SU-DHL-6 (cell line): ENCODE measurements around the gene OXTR.

ENCODE experiments used
- H2AFZ ChIP-seq: fragments of 200-600 bp; sonication (generic); 2 replicates; pipeline ENCODE4 v1.6.1; 2014; ENCODE audit warnings: low read depth, mild to moderate bottlenecking, moderate library complexity, mixed read lengths, antibody characterized with exemption, low read length; ENCODE audit not compliant: severe bottlenecking
- H3F3A ChIP-seq: fragments of 200-600 bp; shearing (Covaris generic); 2 replicates; pipeline ENCODE4 v1.6.0; 2016; ENCODE audit warnings: antibody characterized with exemption, mild to moderate bottlenecking; ENCODE audit not compliant: insufficient read depth
- H3K27ac ChIP-seq: fragments of 200-600 bp; sonication (generic); 2 replicates; pipeline ENCODE4 v1.5.1; 2016; ENCODE audit warnings: low read depth, mild to moderate bottlenecking, low read length, moderate library complexity, mixed read lengths
- H3K27me3 ChIP-seq: fragments of 200-600 bp; sonication (generic), shearing (Covaris generic); 2 replicates; pipeline ENCODE4 v1.6.0; 2014; ENCODE audit warnings: mild to moderate bottlenecking, low read length
- H3K36me3 ChIP-seq: fragments of 200-600 bp; sonication (generic); 2 replicates; pipeline ENCODE4 v1.6.1; 2014; ENCODE audit warnings: mild to moderate bottlenecking, low read length, mixed read lengths
- H3K4me2 ChIP-seq: fragments of 300-600, 200-600 bp; shearing (Covaris generic), sonication (generic); 2 replicates; pipeline ENCODE4 v1.6.0; 2014; ENCODE audit warnings: low read length, low read depth, mild to moderate bottlenecking; ENCODE audit not compliant: poor library complexity, severe bottlenecking
- H3K4me3 ChIP-seq: fragments of 200-600 bp; sonication (generic); 2 replicates; pipeline ENCODE4 v1.5.1; 2014; ENCODE audit warnings: antibody characterized with exemption, low read length, mild to moderate bottlenecking, mixed read lengths; ENCODE audit not compliant: insufficient read depth, poor library complexity, severe bottlenecking
- H3K79me2 ChIP-seq: fragments of 200-600 bp; sonication (generic); 2 replicates; pipeline ENCODE4 v1.6.1; 2014; ENCODE audit warnings: mild to moderate bottlenecking, low read length, moderate library complexity; ENCODE audit not compliant: insufficient read depth
- H3K9ac ChIP-seq: fragments of 200-600 bp; sonication (generic); 2 replicates; pipeline ENCODE4 v1.7.0; 2014; ENCODE audit warnings: mild to moderate bottlenecking, low read length
- H3K9me2 ChIP-seq: fragments of 200-600 bp; sonication (generic); replicated peaks from 2 replicates; pipeline ENCODE4 v1.6.1; 2014; ENCODE audit warnings: low read length; ENCODE audit not compliant: insufficient read depth
- H3K9me3 ChIP-seq: fragments of 200-600 bp; sonication (generic); 2 replicates; pipeline ENCODE4 v1.6.1; 2014; ENCODE audit warnings: low read length, mixed read lengths; ENCODE audit not compliant: insufficient read depth
- H4K20me1 ChIP-seq: fragments of 200-600 bp; sonication (generic); 2 replicates; pipeline ENCODE4 v1.6.1; 2014; ENCODE audit warnings: low read depth, mild to moderate bottlenecking, antibody characterized with exemption, low read length, moderate library complexity, mixed read lengths
- EZH2phosphoT487 ChIP-seq: fragments of 200-600 bp; sonication (generic), shearing (Covaris generic); conservative IDR thresholded peaks from 2 replicates; pipeline ENCODE4 v1.6.1; 2018; ENCODE audit warnings: mild to moderate bottlenecking, antibody characterized with exemption, low read length, moderate library complexity, mixed read lengths
- TF ChIP-seq, protein P1 (sequence below): fragments of 200-600 bp; sonication (generic); IDR thresholded peaks from one replicate; pipeline ENCODE4 v1.5.1; 2017; ENCODE audit warnings: antibody characterized with exemption, mild to moderate bottlenecking, low read length, moderate library complexity; ENCODE audit not compliant: insufficient read depth, poor library complexity, severe bottlenecking

Gene OXTR

GRCh38 chr3:8773941-8774542 is 4.6 kb upstream of the OXTR start:
- H3K79me2 ChIP-seq = no peaks in the 10 kb centered on the region
- H3K36me3 ChIP-seq = no peaks in the 10 kb centered on the region
- no peaks in the 10 kb centered on the region for H4K20me1 ChIP-seq
- TF ChIP-seq, protein P1, sequence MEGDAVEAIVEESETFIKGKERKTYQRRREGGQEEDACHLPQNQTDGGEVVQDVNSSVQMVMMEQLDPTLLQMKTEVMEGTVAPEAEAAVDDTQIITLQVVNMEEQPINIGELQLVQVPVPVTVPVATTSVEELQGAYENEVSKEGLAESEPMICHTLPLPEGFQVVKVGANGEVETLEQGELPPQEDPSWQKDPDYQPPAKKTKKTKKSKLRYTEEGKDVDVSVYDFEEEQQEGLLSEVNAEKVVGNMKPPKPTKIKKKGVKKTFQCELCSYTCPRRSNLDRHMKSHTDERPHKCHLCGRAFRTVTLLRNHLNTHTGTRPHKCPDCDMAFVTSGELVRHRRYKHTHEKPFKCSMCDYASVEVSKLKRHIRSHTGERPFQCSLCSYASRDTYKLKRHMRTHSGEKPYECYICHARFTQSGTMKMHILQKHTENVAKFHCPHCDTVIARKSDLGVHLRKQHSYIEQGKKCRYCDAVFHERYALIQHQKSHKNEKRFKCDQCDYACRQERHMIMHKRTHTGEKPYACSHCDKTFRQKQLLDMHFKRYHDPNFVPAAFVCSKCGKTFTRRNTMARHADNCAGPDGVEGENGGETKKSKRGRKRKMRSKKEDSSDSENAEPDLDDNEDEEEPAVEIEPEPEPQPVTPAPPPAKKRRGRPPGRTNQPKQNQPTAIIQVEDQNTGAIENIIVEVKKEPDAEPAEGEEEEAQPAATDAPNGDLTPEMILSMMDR = no peak
- TF ChIP-seq EZH2phosphoT487 = no peak
- H3K27ac ChIP-seq = no peak overlapping the region
- H3K4me3 ChIP-seq = no peak overlapping the region
- no peak overlapping the region for H2AFZ ChIP-seq
- no peak overlapping the region for H3K4me2 ChIP-seq
- no peaks in the 10 kb centered on the region for H3F3A ChIP-seq
- H3K9ac ChIP-seq = no peak overlapping the region
- H3K9me2 ChIP-seq = no peaks in the 10 kb centered on the region
- no peaks in the 10 kb centered on the region for H3K9me3 ChIP-seq
- H3K27me3 ChIP-seq = no peaks in the 10 kb centered on the region

- Histone ChIP-seq H3F3A (no peaks in the 10 kb centered on the region), H4K20me1 (no peaks in the 10 kb centered on the region), H3K9ac (0 out of 2 replicates have a peak overlapping the region, but pooled peaks have one; percentile 26), H3K9me3 (no peaks in the 10 kb centered on the region), H3K36me3 (no peaks in the 10 kb centered on the region), H3K27me3 (no peaks in the 10 kb centered on the region), H3K4me3 (peak overlapping the region; percentile 34), H3K4me2 (peak overlapping the region; percentile 54), H3K27ac (no peak overlapping the region), H3K9me2 (no peaks in the 10 kb centered on the region), H2AFZ (no peak overlapping the region), H3K79me2 (no peaks in the 10 kb centered on the region)
- TF ChIP-seq EZH2phosphoT487 = no peak
- TF ChIP-seq, protein P1 = no peak
Measured at GRCh38 chr3:8768364-8769087, 887 bp downstream of the OXTR start.

GRCh38 chr3:8767667-8768363 is 1.6 kb downstream of the OXTR start:
- no peak overlapping the region for H3K27ac ChIP-seq
- H3K9ac ChIP-seq = no peak overlapping the region
- TF ChIP-seq, protein P1 = no peak
- TF ChIP-seq EZH2phosphoT487 = no peak
- H3K4me2 ChIP-seq = no peak overlapping the region
- no peaks in the 10 kb centered on the region for H3K9me3 ChIP-seq
- no peak overlapping the region for H2AFZ ChIP-seq
- H3K9me2 ChIP-seq = no peaks in the 10 kb centered on the region
- no peaks in the 10 kb centered on the region for H3K79me2 ChIP-seq
- H3K27me3 ChIP-seq = no peaks in the 10 kb centered on the region
- no peaks in the 10 kb centered on the region for H4K20me1 ChIP-seq
- no peaks in the 10 kb centered on the region for H3K36me3 ChIP-seq
- H3K4me3 ChIP-seq = no peak overlapping the region
- H3F3A ChIP-seq = no peaks in the 10 kb centered on the region
